GM12801 (cell line): ENCODE results near the gene KLK13.

ENCODE experiments used
- TF ChIP-seq, protein P1 (sequence below): IDR thresholded peaks from one replicate; pipeline ENCODE4 v1.5.1; 2011; ENCODE audit warnings: control low read depth; ENCODE audit not compliant: insufficient read length; ENCODE audit errors: extremely low read depth

The KLK13 gene

DNA sequence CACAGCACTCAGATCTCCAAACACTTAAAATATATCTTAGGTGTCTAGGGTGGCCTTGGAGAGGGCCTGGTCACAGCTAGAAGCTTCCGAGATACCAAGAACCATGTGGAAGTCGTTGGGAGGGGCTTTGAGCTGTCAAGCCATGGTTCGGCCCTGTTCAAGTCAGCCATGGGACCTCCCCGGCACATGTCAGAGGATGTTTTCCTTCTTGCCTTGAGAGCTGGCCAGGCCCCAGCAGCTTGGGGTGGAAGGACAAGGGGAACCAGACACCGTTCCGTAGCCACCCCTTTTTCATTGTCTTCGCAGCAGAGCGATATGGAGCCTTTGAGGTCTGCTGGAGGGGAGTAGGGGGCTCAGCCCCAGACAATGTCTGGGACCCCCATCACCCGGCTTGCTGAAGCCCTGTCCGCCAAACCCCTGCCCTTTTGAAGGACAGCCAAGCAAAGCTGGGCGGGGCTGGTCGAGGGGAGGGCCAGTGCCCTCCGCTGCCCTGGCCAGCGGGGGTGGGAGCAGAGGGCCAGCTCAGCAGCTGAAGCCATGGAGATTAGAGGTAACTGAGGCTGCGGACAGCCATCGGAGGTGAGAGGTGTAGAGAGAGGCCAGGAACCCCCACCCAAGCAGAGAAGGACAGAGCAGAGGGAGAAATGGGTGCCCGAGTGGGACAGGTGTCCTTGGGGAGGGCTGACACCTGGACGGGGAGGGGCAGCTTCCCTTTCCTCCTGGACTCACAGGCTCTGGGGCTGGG is 38.9 kb downstream of the KLK13 start:
- TF ChIP-seq, protein P1, sequence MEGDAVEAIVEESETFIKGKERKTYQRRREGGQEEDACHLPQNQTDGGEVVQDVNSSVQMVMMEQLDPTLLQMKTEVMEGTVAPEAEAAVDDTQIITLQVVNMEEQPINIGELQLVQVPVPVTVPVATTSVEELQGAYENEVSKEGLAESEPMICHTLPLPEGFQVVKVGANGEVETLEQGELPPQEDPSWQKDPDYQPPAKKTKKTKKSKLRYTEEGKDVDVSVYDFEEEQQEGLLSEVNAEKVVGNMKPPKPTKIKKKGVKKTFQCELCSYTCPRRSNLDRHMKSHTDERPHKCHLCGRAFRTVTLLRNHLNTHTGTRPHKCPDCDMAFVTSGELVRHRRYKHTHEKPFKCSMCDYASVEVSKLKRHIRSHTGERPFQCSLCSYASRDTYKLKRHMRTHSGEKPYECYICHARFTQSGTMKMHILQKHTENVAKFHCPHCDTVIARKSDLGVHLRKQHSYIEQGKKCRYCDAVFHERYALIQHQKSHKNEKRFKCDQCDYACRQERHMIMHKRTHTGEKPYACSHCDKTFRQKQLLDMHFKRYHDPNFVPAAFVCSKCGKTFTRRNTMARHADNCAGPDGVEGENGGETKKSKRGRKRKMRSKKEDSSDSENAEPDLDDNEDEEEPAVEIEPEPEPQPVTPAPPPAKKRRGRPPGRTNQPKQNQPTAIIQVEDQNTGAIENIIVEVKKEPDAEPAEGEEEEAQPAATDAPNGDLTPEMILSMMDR, result no peak

DNA sequence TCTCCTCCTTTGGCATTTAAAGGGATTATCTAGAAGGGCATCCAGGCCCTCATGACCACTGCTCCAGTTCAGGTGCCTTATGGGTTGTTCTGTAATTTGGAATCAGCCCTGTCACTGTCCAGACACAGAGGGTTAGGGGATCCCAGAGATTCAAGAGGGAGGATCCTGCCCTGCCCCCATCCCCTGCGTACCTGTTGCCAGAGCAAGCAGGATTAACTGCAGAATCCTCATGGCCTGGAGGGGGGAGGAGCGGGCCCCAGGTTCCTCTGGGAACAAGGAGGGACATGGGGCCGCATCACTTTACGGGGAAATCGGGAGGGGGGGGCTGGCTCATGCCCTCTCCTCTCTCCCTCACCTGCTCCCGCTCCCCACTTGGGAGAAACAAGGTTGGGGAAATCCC is 39.5 kb downstream of the KLK13 start:
- TF ChIP-seq, protein P1, result no peak

DNA sequence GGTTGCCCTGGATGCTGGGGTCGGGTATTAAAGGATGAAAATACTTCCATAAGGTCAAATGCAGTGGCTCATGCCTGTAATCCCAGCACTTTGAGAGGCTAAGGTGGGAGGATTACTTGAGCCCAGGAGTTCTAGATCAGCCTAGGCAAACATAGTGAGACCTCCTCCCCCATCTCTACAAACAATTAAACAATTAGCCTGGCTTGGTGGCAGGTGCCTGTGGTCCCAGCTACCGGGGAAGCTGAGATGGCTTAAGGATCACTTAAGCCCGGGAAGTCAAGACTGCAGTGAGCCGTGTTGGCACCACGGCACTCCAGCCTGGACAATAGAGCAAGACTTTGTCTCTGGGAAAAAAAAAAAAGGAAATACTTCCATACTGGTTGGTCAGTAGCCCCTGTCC is 40.0 kb downstream of the KLK13 start:
- TF ChIP-seq, protein P1, result no peak

DNA sequence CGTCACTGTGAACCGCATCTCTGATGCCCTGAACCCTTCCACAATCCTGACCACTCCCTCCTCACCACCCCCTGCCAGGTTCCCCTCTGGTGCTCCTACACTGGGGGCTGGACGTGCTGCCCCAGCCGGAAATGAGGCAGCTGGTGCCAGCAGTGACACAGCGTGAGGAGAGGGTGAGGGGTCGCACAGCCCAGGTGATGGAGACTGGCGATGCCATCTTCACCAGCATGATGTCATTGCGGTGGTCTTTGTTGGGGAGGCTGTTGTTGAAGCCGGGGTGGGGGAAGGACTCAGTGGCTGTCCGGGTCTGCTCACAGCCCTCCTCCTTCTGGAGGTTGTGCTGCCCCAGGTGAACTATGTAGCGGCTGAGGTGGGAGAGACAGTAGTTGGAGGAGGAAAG is 40.9 kb downstream of the KLK13 start:
- TF ChIP-seq, protein P1, result no peak

DNA sequence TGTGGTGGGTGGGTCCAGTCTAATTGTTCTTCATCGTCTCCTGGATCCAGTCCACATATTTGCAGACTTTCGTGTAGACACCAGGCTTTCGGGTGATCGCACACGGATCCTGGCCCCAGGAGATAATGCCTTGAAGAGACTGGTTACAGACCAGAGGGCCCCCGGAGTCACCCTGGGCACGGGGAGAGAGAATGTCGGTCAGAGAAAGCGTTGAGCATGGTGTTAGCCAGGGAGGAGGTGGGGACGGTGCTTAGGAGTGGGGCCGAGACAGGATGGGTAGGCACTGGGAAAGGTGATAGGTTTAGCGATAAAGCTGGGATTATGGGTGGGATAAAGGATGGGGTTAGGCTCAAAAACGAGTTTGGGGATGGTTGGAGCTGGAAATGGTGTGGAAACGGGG is 42.4 kb downstream of the KLK13 start:
- TF ChIP-seq, protein P1, result no peak

DNA sequence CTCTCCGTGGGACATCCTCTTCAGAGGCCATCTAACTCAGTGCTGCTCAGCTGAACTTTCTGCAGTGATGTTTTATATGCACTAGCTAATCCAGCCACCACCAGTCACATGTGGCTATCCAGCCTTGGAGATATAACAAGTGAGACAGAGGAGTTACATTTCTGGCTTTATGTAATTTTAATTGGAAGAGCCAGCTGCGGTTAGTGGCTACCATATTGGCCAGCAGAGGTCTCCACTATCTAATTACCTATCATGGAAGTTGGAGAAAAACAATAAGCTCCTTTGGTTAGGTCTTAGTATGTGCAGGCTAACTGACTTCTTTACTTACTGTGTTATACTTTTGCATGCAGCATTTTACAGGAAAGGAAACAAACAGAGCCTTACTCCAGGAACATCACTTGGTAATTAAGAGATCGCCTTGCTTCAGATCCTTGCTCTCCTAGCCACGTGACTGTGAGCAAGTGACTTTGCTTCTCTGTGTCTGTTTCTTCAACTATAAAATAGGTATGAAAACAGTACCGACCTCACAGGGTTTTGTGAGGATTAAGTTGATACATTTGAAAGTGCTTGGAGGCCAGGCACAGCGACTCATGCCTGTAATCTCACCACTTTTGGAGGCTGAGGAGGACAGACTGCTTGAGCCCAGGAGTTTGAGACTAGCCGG is 43.8 kb downstream of the KLK13 start:
- TF ChIP-seq, protein P1, result no peak

DNA sequence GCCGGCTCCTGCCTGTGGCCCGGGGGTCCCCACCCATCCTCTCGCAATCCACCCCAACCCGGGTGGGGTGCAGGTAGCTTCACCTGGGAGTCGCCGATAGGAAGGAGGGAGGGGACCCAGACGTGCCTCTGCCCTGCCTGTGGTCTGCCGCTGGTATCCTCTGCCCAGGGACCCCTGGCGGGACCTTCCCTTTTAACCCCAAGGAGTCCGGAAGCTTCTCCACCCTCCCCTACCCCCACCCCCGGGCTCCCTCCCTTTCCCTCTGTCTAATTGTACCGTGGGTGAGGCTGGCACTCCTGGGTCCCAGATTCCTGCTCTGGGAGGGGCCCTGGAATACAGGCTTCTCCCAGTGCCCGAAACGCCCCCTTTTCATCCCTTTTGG is 45.4 kb downstream of the KLK13 start, which contains the start of gene KLK10:
KLK10 (minus strand) TSS at position 166 of the 382 bp plus-strand sequence. CDS start 579 bp downstream, outside the sequence.
- TF ChIP-seq, protein P1, result no peak
